GM18498 (cell line): ENCODE data around the gene MLH1.

Source experiments
- ATAC-seq: cut with Tn5 transposase; IDR thresholded peaks from one replicate; pipeline ENCODE4 v1.9.1; 2021; ENCODE audit warnings: mild to moderate bottlenecking, moderate library complexity; ENCODE audit not compliant: unreplicated experiment

The MLH1 gene

GRCh38 chr3:37087870-37088269 lies 94.6 kb downstream of the MLH1 start:
- ATAC-seq: no peak

GRCh38 chr3:37092484-37092883 lies 99.2 kb downstream of the MLH1 start:
- ATAC-seq: no peak

DNA sequence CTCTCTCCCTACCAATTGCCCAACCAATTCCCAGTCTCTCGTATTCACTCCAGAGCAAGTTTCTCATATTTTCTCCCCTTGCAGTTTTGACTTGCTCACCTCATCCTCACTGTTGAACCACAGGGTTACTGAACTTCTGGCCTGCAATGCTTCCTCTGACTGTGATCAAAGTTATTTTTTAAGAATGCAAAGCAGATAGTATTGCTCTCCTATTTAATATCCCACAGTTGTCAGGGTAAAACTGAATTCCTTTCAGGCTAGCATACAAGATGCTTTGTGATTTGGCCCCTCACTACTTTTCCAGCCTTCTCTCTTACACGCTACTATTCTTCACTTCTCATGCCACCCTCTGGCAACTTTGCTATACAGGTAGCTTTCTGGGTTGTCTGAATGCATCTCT lies 100.2 kb downstream of the MLH1 start:
- ATAC-seq: no peak

DNA sequence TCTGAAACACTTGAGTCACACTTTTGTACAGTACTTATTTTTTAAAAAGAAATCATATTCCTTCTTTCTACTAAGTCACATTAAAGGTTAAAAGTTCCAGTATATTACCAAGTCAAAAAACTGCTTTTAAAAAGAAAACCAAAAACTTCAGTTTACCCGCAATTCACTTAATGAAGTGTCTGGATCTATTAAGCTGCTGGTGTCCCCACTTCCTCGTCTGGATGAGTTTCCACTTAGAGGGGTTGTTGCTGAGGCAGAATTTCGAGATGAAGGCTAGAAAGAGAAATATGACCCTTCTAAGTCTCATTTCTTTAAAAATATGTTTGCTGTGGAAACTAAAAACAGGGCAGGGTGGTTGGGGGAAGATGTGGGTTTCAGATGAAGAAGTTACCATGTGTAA lies 101.3 kb downstream of the MLH1 start:
- ATAC-seq: no peak

- no peak for ATAC-seq
Observed at GRCh38 chr3:37096288-37096687, 103.0 kb downstream of the MLH1 start.

- no peak for ATAC-seq
Observed at GRCh38 chr3:37096975-37097374, 103.7 kb downstream of the MLH1 start.

- ATAC-seq: no peak
Observed at GRCh38 chr3:37097776-37098175, 104.5 kb downstream of the MLH1 start.

GRCh38 chr3:37098884-37099283 lies 105.6 kb downstream of the MLH1 start:
- no peak for ATAC-seq

- no peak for ATAC-seq
Observed at GRCh38 chr3:37099469-37099868, 106.2 kb downstream of the MLH1 start.

DNA sequence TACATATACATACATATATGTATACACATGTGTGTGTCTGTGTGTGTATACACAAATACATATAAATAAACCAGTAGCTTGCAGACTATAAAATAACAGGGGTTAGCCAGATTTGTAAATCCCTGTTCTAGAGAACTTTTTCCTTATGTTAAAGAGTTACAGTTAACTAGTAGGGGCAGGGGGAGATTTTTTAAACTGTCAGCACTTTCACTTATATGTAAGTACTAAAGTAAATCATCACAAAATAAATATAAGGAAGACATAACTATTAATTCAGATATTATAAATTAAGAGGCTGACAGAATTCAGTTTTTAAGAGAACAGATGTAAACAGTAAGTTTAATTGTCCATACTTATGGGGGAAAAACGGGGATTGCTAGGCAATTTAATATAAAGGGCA lies 107.1 kb downstream of the MLH1 start:
- no peak for ATAC-seq
